ENCODE data around the gene CFAP90.

DNA sequence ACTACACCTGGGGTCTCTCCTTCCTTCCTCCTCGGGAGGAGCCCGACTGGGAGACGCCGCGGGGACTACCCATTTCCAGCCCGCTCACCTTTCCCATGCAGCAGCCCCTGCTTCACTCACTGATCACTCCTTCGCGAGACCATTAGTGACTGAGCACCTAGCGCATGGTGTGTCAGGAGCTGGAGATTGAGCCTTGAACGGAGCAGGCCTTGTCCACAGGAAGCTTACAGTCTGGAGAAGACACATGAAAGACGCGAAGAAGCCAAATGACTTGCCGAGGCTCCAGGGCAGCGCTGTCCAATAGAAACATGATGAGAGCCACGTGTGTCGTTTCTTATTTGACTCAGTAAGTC is 283 bp upstream of the CFAP90 start:
- TF ChIP-seq, protein P1, sequence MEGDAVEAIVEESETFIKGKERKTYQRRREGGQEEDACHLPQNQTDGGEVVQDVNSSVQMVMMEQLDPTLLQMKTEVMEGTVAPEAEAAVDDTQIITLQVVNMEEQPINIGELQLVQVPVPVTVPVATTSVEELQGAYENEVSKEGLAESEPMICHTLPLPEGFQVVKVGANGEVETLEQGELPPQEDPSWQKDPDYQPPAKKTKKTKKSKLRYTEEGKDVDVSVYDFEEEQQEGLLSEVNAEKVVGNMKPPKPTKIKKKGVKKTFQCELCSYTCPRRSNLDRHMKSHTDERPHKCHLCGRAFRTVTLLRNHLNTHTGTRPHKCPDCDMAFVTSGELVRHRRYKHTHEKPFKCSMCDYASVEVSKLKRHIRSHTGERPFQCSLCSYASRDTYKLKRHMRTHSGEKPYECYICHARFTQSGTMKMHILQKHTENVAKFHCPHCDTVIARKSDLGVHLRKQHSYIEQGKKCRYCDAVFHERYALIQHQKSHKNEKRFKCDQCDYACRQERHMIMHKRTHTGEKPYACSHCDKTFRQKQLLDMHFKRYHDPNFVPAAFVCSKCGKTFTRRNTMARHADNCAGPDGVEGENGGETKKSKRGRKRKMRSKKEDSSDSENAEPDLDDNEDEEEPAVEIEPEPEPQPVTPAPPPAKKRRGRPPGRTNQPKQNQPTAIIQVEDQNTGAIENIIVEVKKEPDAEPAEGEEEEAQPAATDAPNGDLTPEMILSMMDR (IDR thresholded peaks at IDR 0.05; ENCODE audit: low read depth, low read length, poor library complexity, severe bottlenecking), result no peak
- no peak for TF ChIP-seq EZH2phosphoT487 (IDR thresholded peaks at IDR 0.05; ENCODE audit: borderline replicate concordance, low read length)
